MG63 (cell line): Measurements from ENCODE around the gene METRN. TPM values are rescaled to one million over a fixed set of nuclear protein-coding genes. Genes with fewer than 3 reads are reported as not detected.

Experiments
- DNase-seq: peaks from one replicate; pipeline ENCODE4 v3.0.0-alpha.2; 2020
- H3K27me3 ChIP-seq: fragments of 250-450 bp; sonication (Bioruptor Pico); 2 replicates; pipeline ENCODE4 v1.5.1; 2020; ENCODE audit warnings: mild to moderate bottlenecking, moderate library complexity
- H3K36me3 ChIP-seq: fragments of 250-450 bp; sonication (Bioruptor Pico); 2 replicates; pipeline ENCODE4 v1.5.1; 2020; ENCODE audit warnings: mild to moderate bottlenecking, moderate library complexity
- H3K4me3 ChIP-seq: fragments of 250-450 bp; sonication (Bioruptor Pico); 2 replicates; pipeline ENCODE4 v1.5.1; 2020; ENCODE audit warnings: mild to moderate bottlenecking, moderate library complexity
- H3K9me3 ChIP-seq: fragments of 250-450 bp; sonication (Bioruptor Pico); 2 replicates; pipeline ENCODE4 v1.5.1; 2020; ENCODE audit warnings: mild to moderate bottlenecking, moderate library complexity
- total RNA-seq: library from RNA; depleted of rRNA; stranded (reverse); fragments of >200 nt; shearing (Covaris generic); gene quantifications from 2 replicates; pipeline ENCODE4 v1.2.3, GENCODE V29; 2014; ENCODE audit warnings: low replicate concordance

The METRN gene
- total RNA-seq, 1 experiment from 2014 or later = 71.7 TPM

DNA sequence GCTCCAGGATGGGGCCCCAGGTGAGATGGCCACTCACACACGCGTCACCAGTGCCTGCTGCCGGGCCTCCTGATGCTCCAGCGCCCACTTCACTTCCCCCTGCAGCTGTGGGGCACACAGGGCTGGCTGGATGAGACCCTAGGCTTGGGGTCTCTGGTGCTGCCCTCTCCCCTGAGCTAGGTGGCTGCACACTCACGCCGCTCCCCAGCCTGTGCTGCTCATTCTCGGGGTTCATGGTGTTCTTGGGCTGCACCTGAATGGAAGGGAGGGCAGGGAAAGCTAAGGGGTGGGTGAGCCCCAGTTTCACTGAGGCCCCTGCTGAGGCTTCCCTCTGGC, 10.1 kb downstream of the METRN start:
- Histone ChIP-seq H3K27me3 (peaks cover 2% of the 10 kb centered on the region; the same call in 1 of the 2 replicates), H3K36me3 (peaks cover 4% of the 10 kb centered on the region; the same call in 1 of the 2 replicates), H3K4me3 (no peak overlapping the region), H3K9me3 (no peaks in the 10 kb centered on the region)
- DNase-seq = no peak

DNA sequence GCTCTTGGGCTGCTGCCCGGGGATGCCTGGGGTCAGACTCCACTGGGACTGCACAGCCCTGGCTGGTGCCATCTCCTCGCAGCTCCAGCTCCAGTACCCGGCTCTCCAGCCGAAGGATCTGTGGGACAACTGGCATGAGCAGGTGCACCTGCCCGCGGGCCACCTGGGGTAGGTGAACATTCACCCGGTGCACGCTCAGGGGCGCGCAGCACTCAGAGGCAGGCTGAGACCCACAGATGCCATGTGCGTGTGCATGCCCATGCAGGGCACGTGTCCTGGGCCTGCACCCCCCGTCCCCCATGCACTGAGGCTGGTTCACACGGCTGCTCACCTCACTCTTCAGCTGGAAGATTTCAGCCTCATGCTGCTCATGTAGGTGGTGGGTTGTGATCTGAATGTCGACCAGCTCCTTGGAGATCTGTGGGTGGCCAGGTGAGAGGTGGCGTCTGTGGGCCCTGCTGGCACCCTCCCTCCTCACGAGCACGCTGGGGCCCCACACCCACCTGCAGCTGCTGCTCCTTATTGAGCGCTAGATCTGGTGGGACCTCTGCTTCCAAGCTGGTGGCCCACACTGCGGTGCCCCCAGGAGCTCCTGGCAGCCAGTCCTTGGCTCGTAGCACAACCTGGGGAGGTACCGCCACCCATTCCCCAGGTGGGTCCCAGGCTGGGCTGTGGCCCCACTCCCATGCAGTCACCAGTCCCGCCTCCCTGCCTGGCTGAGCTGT, 10.7 kb downstream of the METRN start:
- H3K36me3 ChIP-seq = peaks cover 4% of the 10 kb centered on the region
- H3K4me3 ChIP-seq = no peak overlapping the region
- H3K27me3 ChIP-seq = peaks cover 2% of the 10 kb centered on the region; the same call in 1 of the 2 replicates
- H3K9me3 ChIP-seq = no peaks in the 10 kb centered on the region
- no peak for DNase-seq

DNA sequence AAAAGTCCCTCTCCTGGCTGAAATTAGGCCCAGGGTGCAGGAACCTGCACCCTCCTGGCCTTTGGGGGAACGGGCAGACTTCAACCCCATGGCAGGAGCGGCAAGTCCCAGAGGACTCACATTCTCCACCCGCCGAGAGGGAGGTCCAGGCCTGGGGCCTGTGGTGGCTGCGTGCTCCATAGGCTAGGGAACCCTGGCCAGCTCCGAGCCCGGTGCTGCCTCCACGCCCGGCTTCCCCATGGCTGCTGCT, 11.2 kb downstream of the METRN start:
- no peak for DNase-seq

DNA sequence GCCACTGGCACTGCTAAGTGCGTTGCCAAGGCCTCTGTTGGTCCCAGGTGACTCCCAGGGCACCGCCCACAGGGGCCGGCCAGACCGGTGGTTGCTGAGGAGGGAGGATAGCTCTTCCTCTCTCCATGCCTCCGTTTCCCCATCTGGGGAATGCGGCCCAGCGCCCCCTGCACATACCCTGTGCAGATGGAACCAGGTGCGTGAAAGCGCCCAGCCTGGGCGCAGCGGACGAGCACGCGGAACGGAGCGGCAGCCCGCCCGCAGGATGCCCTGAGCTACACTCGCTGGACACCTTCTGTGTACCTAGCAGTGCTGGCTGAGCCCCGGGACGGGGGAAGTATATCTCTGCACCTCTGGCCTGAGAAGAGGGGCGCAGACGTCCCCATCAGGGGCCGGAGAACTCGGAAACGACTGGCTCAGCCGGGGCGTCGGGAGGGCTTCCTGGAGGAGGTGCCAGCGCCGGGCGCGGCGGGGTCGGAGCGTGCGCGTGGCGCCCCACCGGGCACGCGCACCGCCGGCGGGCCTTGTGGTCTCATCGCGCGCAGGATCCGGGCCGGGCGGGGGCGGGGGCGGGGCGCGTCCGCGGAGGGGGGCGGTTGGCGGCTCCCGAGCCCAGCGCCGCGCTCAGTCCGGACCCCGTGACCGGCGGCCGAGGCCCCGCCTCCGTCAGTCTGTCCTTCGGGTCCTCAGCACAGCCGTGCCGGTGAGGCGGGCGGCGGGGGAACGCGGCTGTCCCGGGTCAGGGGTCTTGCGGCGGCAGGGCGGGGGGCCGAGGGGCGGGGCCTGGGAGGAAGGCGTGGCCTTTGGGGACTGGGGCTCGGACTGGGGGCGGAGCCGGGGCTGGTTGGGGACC, 11.7 kb downstream of the METRN start, which contains the start of the genes CCDC78 and HAGHL:
TSS of gene CCDC78 (minus strand) at position 6 of the 853 bp plus-strand sequence. CDS start 76 bp downstream, outside the sequence.
TSS of gene HAGHL (plus strand) at position 669 of the 853 bp plus-strand sequence. CDS start 404 bp downstream, outside the sequence.
- H3K36me3 ChIP-seq = peaks cover 4% of the 10 kb centered on the region
- no peaks in the 10 kb centered on the region for H3K9me3 ChIP-seq
- peak; percentile 73 for DNase-seq
- peaks cover 2% of the 10 kb centered on the region; the same call in 1 of the 2 replicates for H3K27me3 ChIP-seq
- peak within 1 kb of the TSS; percentile 51 for H3K4me3 ChIP-seq

More for the DNA sequence above, 11.2 kb downstream of the METRN start:
- peaks cover 4% of the 10 kb centered on the region for H3K36me3 ChIP-seq
- H3K4me3 ChIP-seq = no peak overlapping the region
- H3K27me3 ChIP-seq = peaks cover 2% of the 10 kb centered on the region; the same call in 1 of the 2 replicates
- H3K9me3 ChIP-seq = no peaks in the 10 kb centered on the region

DNA sequence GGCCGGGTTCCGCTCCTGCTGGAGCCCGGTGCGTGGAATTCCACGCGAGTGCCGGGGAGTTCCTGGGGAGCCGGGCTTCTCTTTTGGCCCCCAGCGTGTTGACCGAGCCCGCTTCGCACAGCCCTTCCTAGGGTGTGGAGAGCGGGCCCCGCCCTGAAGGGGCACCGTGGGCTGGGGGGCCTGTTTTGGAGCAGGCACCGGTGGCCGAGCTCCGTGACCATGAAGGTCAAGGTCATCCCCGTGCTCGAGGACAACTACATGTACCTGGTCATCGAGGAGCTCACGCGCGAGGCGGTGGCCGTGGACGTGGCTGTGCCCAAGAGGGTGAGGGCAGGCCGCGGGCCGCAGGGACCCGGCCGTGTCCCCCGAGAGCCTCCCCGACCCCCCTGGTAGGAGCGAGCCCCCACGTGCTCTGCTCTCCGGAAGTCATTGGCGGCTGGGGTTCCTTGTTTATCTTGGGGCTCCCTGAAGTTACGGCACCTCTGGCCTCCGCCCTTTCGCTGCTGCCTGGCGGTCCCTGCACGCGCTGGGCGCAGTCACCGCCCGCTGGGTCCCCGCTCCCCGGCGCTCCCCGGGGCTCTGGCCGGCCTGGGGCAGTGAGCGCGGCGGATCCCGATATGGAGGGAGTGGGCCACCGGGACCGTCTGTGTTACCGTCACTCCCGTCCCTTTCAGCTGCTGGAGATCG, 12.5 kb downstream of the METRN start:
- H3K36me3 ChIP-seq = peaks cover 7% of the 10 kb centered on the region
- no peaks in the 10 kb centered on the region for H3K9me3 ChIP-seq
- H3K4me3 ChIP-seq = peak overlapping the region; percentile 51
- peaks cover 2% of the 10 kb centered on the region; the same call in 1 of the 2 replicates for H3K27me3 ChIP-seq
- no peak for DNase-seq

DNA sequence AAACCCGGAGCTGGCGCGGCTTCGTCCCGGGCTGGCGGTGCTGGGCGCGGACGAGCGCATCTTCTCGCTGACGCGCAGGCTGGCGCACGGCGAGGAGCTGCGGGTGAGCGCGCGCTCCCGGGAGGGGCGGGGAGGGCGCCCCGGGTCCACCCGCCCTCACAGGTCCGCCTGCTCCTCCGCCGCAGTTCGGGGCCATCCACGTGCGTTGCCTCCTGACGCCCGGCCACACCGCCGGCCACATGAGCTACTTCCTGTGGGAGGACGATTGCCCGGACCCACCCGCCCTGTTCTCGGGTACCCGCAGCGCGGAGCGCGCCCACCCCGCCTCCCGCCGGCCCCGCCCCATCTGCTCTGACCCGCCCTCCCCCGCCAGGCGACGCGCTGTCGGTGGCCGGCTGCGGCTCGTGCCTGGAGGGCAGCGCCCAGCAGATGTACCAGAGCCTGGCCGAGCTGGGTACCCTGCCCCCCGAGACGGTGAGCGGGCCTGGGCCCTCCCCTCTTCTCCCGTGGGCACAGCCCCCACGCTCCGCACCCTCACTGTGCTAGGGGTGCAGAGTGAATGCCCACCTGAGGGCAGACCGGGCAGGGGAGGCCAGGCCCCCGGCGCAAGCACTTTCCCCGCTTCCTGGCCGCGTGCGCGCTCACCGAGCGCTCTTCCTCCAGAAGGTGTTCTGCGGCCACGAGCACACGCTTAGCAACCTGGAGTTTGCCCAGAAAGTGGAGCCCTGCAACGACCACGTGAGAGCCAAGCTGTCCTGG, 13.4 kb downstream of the METRN start:
- Histone ChIP-seq H3K9me3 (no peaks in the 10 kb centered on the region), H3K27me3 (peaks cover 2% of the 10 kb centered on the region; the same call in 1 of the 2 replicates), H3K4me3 (peak overlapping the region; percentile 51), H3K36me3 (peaks cover 11% of the 10 kb centered on the region)
- DNase-seq = peak; percentile 88

DNA sequence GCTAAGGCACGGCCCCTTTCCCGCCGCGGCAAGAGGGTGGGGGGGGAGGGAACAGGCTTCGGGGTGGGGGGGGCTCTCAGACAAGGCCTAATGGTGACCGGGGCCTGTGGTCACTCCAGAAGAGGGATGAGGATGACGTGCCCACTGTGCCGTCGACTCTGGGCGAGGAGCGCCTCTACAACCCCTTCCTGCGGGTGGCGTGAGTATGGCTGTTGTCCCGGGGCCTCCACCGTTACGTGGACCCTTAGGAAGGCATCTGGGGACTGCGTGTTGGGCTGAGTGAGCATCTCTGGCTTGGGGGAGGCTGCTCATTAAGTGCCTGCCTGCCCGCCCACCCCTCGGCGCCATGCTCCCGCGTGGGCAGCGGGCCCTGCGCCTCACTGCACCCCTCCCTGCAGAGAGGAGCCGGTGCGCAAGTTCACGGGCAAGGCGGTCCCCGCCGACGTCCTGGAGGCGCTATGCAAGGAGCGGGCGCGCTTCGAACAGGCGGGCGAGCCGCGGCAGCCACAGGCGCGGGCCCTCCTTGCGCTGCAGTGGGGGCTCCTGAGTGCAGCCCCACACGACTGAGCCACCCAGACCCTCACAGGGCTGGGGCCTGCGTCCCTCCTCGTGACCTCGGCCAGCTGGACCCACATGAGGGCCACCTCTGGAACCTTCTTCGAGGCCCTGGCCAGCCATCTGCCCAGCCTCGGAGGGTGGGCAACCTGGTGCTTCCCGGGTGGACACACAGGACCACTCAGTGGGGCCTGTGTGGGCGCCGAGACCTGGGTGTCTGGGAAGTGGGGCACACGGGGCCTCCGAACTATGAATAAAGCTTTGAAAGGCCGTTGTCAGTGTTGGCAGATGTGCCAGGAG, 14.2 kb downstream of the METRN start:
- Histone ChIP-seq H3K36me3 (peaks cover 19% of the 10 kb centered on the region), H3K9me3 (no peaks in the 10 kb centered on the region), H3K27me3 (peaks cover 2% of the 10 kb centered on the region; the same call in 1 of the 2 replicates), H3K4me3 (no peak overlapping the region)
- no peak for DNase-seq

DNA sequence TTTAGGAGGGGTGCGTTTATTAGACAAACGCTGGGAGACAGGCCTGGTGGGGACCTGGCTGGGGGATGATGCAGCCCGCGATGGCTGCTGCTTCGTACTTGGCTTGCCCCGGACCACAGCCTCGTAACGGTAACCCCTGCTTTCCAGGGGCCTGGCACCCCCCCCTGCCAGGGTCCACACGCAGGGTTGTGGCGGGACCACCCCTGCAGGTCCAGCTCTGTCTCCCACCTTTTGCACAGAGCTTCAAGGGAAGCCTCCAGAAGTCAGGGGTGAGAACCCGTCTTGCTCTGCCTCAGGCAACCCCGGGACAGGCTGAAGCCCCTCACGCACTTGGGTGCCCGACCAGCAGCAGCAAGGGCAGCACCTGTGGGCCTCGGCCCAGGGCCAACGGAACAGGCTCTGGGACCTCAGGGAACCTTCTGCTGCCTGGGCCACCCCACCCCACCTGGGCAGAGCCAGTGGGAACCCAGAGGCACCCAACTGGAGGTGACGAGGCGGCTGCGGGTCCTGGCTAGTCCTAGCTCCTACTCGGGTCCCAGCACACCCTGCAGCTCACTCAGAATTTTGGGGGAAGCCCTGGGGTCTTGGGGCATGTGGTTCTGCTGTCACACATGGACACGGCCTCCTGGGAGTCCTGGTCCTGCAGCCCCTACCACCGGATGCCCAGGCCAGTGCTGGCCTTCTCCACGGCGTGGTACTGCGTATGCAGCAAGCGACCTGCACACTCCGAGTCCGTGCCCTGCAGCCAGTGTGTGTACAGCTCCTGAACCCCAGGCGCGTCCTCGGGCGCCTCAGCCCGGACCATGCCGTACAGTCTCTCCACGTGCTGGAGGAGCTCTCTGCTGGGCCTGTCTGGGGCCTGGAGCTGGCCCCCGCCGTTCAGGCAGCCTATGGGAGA, 15.1 kb downstream of the METRN start:
- H3K4me3 ChIP-seq = no peak overlapping the region
- no peak for DNase-seq
- H3K9me3 ChIP-seq = no peaks in the 10 kb centered on the region
- H3K27me3 ChIP-seq = peaks cover 2% of the 10 kb centered on the region; the same call in 1 of the 2 replicates
- peaks cover 19% of the 10 kb centered on the region for H3K36me3 ChIP-seq

DNA sequence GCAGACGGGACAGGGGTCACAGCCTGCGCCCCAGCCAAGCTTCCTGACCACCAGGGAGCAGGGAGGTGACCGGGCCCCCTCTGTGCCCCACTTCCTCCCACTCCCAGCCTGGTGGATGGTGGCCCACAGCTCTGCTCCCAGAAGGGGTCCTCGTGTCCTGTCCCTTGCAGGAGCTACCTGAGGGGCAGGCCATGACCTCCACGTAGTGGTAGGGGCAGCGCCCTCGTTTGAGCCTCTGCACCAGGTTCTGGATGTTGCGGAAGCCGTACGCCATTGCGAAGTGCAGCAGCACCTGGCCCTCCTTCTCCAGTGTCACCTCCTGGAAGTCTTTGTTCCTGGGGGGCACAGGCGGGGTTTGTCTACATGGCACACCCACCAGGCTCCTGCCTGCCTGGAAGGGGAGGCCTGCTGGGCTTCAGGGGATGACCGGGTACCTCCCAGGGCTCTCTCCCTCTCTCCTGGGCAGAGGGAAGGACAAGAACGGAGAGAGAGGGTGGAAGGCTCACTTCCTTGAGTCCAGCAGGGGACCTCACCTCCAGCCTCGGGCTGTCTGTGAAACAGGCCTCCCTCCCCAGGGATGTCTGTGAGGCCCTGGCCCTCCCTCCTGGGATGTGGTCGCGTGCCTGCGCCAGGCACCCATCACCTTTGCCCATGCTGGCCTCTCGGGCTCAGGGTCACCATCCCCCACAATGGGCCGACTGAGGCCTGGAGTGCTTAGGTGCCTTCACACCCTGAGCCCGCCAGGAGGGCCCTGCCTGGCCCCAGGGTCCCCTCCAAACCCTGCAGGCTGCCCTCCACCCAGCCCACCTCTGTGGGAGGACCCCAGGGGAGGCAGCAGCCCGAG, 16.0 kb downstream of the METRN start:
- Histone ChIP-seq H3K9me3 (no peaks in the 10 kb centered on the region), H3K36me3 (peaks cover 25% of the 10 kb centered on the region), H3K27me3 (peaks cover 2% of the 10 kb centered on the region; the same call in 1 of the 2 replicates), H3K4me3 (no peak overlapping the region)
- no peak for DNase-seq

DNA sequence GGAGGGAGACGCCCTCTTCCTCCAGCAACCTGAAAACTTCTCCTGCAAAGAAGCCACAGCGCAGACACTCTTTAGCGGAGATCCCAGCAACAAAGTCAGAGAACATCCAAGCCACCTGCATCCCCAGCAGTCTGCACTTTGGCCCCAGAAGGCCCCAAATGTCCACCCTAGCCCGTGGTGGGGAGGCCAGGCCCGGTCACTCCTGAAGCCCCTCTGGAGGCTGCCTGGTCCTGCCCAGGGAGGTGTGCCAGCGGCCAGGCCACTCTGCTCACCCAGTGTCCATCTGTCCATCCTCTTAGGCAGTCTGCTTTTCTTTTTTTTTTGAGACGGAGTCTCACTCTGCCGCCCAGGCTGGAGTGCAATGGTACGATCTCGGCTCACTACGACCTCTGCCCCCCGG, 17.4 kb downstream of the METRN start:
- Histone ChIP-seq H3K36me3 (peaks cover 37% of the 10 kb centered on the region), H3K4me3 (no peak overlapping the region), H3K9me3 (no peaks in the 10 kb centered on the region), H3K27me3 (no peaks in the 10 kb centered on the region)
- DNase-seq = no peak

DNA sequence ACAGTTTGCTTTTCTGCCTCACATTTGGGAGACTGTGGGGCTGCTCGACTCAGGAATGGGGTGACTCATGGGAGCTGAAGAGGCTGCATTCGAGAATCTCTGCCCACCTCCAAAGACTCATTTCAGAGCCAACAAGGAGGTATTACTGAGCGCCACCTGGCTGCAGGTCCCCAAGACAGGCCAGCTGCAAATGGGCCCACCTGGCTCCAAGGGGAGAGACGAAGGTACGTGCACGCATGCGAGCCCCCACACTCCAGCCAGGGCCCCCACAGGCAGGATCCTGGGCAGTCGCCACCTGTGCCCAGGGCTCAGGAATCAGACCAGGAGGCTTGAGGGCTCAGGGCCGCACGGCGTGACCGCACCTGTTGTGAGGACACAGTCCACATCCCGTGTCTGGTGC, 18.0 kb downstream of the METRN start:
- H3K36me3 ChIP-seq = peaks cover 41% of the 10 kb centered on the region
- DNase-seq = no peak
- no peaks in the 10 kb centered on the region for H3K27me3 ChIP-seq
- no peak overlapping the region for H3K4me3 ChIP-seq
- H3K9me3 ChIP-seq = no peaks in the 10 kb centered on the region

DNA sequence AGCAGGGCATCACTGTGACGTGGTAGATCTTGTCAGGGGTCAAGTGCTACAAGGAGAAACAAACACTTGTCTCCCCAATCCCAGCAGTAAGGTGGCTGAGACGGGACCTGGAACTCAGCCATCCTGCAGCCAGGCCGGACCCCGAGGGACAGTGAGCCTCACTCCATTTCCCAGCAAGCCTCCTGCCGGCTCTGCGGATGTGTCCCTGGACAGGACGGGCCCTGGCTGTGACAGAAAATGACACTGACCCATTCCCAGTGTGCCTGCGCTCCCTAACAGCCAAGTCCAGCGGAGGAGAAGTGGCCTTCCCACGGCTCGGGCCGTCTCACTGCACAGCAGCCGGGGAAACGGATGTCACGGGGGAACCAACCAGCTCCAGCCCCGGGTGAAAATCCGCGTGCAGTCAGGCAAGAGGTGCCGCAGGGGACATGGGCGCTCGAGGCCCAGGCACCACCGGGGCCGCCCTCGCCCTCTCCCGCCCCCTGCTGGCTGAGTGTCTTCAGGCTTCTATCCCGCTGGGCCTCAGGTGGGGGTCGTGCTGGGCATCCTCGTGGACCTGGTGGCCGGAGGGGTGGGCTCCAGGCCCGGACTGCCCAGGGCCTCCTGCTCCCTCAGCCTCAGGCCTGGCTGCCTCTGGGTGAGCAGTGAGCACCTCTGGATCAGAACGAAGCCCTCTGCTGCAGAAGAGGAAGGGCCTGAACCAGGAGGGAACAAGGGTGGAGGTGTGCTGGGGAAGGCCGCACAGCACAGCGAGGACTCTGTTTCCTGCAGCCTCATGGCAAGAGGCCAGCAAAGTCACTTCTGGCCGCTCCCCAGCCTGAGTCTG, 18.7 kb downstream of the METRN start:
- H3K4me3 ChIP-seq = no peak overlapping the region
- H3K9me3 ChIP-seq = no peaks in the 10 kb centered on the region
- no peak for DNase-seq
- H3K36me3 ChIP-seq = peaks cover 44% of the 10 kb centered on the region
- no peaks in the 10 kb centered on the region for H3K27me3 ChIP-seq
